ENCODE measurements around the gene LRRC41.
"Not testable (repeated sequence)": the region's sequence is repeated elsewhere in the genome, so short reads cannot be mapped to it uniquely, and the experiment has no call there.

- TF ChIP-seq CTCF (conservative IDR thresholded peaks at IDR 0.05 in 1 of 2, IDR thresholded peaks at IDR 0.05 in 1 of 2; ENCODE audit: extremely low read depth in 1 of 2, insufficient read depth in 1 of 2, low read depth in 1 of 2, low read length in 2 of 2); EZH2 (IDR thresholded peaks at IDR 0.05; ENCODE audit: borderline replicate concordance, low read length): not testable (repeated sequence)
These were observed 64.6 kb downstream of the LRRC41 start for GRCh38 chr1:46238865-46239264.

Measured in mammary epithelial cell (primary cell).